ENCODE data around the gene FOCAD.

GRCh38 chr9:21016701-21017491 is 332.8 kb downstream of the FOCAD start:
- TF ChIP-seq CTCF (IDR thresholded peaks at IDR 0.05) (no peak), POLR2A (IDR thresholded peaks at IDR 0.05) (no peak)

Measured in prostate gland (tissue), 2 donors.